Endothelial cell of umbilical vein (primary cell): ENCODE data around the gene PTPN22. TPM values are rescaled to one million over a fixed set of nuclear protein-coding genes. Genes with fewer than 3 reads are reported as not detected.

ENCODE experiments used
- BruUV-seq: library from RNA; stranded (reverse); fragments of 400-500 nt; replicated peaks from 2 replicates; lab custom pipeline; 2021; lab: Mats Ljungman, UMichigan
- CTCF ChIA-PET: fragments of 300-600, 350-600 bp; sonication (Branson Sonifier 250); formaldehyde crosslinking; loops from one replicate; lab custom pipeline; 2021; ENCODE audit warnings: antibody characterized with exemption, inconsistent platforms; lab: Charles Lee
- POLR2A ChIA-PET: fragments of 300-600, 350-600 bp; sonication (Branson Sonifier 250); formaldehyde crosslinking; loops from one replicate; lab custom pipeline; 2021; ENCODE audit warnings: antibody characterized with exemption, inconsistent platforms; lab: Charles Lee
- DNase-seq: peaks from one replicate; pipeline ENCODE4 v3.0.0-alpha.2; 2011; ENCODE audit warnings: low read depth, low spot score
- FAIRE-seq: peaks from 2 replicates; lab custom pipeline; 2011; peaks lifted over from hg19 to GRCh38; lab: Jason Lieb, UNC
- H2AFZ ChIP-seq: 2 replicates; pipeline ENCODE4 v1.6.0; 2012; ENCODE audit warnings: low read depth, low read length, control low read depth, inconsistent platforms
- H3K27ac ChIP-seq: 2 replicates; pipeline ENCODE4 v1.5.1; 2011; ENCODE audit warnings: low read depth, mild to moderate bottlenecking, control low read depth, low read length, moderate library complexity; ENCODE audit not compliant: insufficient read depth
- H3K27me3 ChIP-seq, 2 experiments: 2 replicates each; pipeline versions ENCODE4 v1.6.0 to v1.6.1; 2011; ENCODE audit warnings: low read length in 2 of 2, mixed read lengths in 1 of 2; ENCODE audit not compliant: control insufficient read depth in 2 of 2, insufficient read depth in 2 of 2
- H3K36me3 ChIP-seq, 2 experiments: 2 replicates in 1 of 2; 3 replicates in 1 of 2; pipeline ENCODE4 v1.5.1; 2011; ENCODE audit warnings: low read length in 2 of 2, mild to moderate bottlenecking in 1 of 2, moderate library complexity in 1 of 2; ENCODE audit not compliant: control insufficient read depth in 2 of 2, insufficient read depth in 2 of 2; ENCODE audit errors: extremely low read depth in 1 of 2
- H3K4me1 ChIP-seq: 3 replicates; pipeline ENCODE4 v1.5.1; 2011; ENCODE audit warnings: mild to moderate bottlenecking, low read length; ENCODE audit not compliant: control insufficient read depth, insufficient read depth; ENCODE audit errors: extremely low read depth
- H3K4me2 ChIP-seq: 2 replicates; pipeline ENCODE4 v1.6.1; 2011; ENCODE audit warnings: low read length, control low read depth, mixed read lengths; ENCODE audit not compliant: insufficient read depth
- H3K4me3 ChIP-seq, 3 experiments: fragments of 200-600 bp in 1 of 3; sonication (generic), shearing (Covaris generic) in 1 of 3; replicated peaks in 1 of 3; 2 replicates each; pipeline ENCODE4 v1.5.1; 2011 to 2016; ENCODE audit warnings: control low read depth in 3 of 3, low read length in 3 of 3, mild to moderate bottlenecking in 2 of 3, inconsistent platforms in 1 of 3, low read depth in 1 of 3, moderate library complexity in 1 of 3; ENCODE audit not compliant: insufficient read depth in 1 of 3
- H3K79me2 ChIP-seq: 2 replicates; pipeline ENCODE4 v1.6.0; 2012; ENCODE audit warnings: low read length, inconsistent platforms; ENCODE audit not compliant: control insufficient read depth, insufficient read depth
- H3K9ac ChIP-seq: replicated peaks from 2 replicates; pipeline ENCODE3; 2011; ENCODE audit warnings: low read length, control low read depth; ENCODE audit not compliant: insufficient read depth; ENCODE audit errors: extremely low read depth
- H3K9me1 ChIP-seq: replicated peaks from 3 replicates; pipeline ENCODE4 v1.6.0; 2011; ENCODE audit warnings: mild to moderate bottlenecking, low read length; ENCODE audit not compliant: control insufficient read depth, insufficient read depth; ENCODE audit errors: extremely low read depth
- H3K9me3 ChIP-seq: replicated peaks from 2 replicates; pipeline ENCODE4 v1.5.1; 2012; ENCODE audit warnings: low read length, inconsistent platforms; ENCODE audit not compliant: control insufficient read depth, insufficient read depth
- H4K20me1 ChIP-seq: replicated peaks from 2 replicates; pipeline ENCODE3; 2011; ENCODE audit warnings: mild to moderate bottlenecking, low read length; ENCODE audit not compliant: control insufficient read depth, insufficient read depth; ENCODE audit errors: extremely low read depth
- CTCF ChIP-seq, 2 donors: IDR thresholded peaks; 1 replicate in 1 of 2; 2 replicates in 1 of 2; pipeline ENCODE4 v1.5.1; 2011; ENCODE audit warnings: low read length in 2 of 2, mild to moderate bottlenecking in 2 of 2, moderate library complexity in 2 of 2, control low read depth in 1 of 2, inconsistent platforms in 1 of 2, low read depth in 1 of 2; ENCODE audit not compliant: insufficient read depth in 1 of 2; ENCODE audit errors: extremely low read depth in 1 of 2
- GATA2 ChIP-seq: IDR thresholded peaks from 2 replicates; pipeline ENCODE4 v1.7.0; 2011; ENCODE audit warnings: low read depth, mild to moderate bottlenecking, moderate library complexity, mixed read lengths, low read length; ENCODE audit not compliant: insufficient read length, insufficient read depth
- MAX ChIP-seq: IDR thresholded peaks from 2 replicates; pipeline ENCODE4 v1.6.1; 2011; ENCODE audit not compliant: insufficient read depth, insufficient read length
- MYC ChIP-seq: IDR thresholded peaks from one replicate; pipeline ENCODE4 v1.6.1; 2011; ENCODE audit warnings: mild to moderate bottlenecking, low read depth, low read length
- POLR2A ChIP-seq: IDR thresholded peaks from 2 replicates; pipeline ENCODE4 v1.6.1; 2012; ENCODE audit warnings: low read depth, mild to moderate bottlenecking, control low read depth, low read length
- dilution Hi-C: fragments of 300-500 bp; cut with MboI; formaldehyde crosslinking; loops from one replicate; pipeline ENCODE4 v1.15.0; 2019; ENCODE audit warnings: low sequenced_read_pairs; ENCODE audit not compliant: extremely low pct_ligation_motif_present
- intact Hi-C: fragments of 100-400 bp; cut with micrococcal nuclease; formaldehyde crosslinking; loops from one replicate; pipeline ENCODE4 v1.10.0; 2022
- polyA plus RNA-seq, 4 experiments: library from polyadenylated mRNA; depleted of rRNA in 3 of 4; stranded (reverse) in 3 of 4; unstranded in 1 of 4; fragments of >200 nt; gene quantifications; 2 replicates each; pipeline versions ENCODE4 v1.2.1 to v1.2.3, GENCODE V29; 2011 to 2012; ENCODE audit warnings: missing spikeins in 1 of 4
- total RNA-seq: library from RNA; stranded (reverse); gene quantifications from 2 replicates; pipeline ENCODE4 v1.2.3, GENCODE V29; 2021

PTPN22 gene
- total and polyA plus RNA-seq, 2 donors (not counting 3 experiments of a cell fraction or from before 2014, with no cell fraction given), result not detected

DNA sequence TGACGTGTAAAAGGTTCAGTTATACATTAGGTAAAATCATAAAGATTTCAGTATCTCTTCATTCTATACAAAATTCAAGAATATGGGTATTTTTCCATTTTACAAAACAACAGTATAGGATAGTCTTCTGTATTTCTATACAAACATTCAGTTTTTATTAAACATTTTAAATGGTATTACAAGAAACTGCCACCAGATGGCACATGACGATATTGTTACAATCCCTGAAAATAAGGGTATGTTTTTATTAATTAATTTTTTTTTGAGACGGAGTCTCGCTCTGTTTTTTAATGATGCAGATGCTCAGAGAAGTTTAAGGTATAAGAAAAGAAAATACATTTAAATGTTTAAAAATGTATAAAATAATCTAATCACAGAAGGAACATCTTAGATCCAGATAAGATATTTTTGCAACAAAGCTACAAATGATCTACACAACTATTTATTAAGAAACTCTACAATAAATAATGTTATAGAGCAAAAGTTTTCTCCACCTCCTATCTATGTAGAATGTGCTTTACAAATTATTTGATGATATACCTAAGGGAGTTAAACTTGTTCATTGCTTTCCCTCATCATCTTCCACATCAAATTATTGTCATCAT is 35.7 kb downstream of the PTPN22 start:
- no peaks in the 10 kb centered on the region for H4K20me1 ChIP-seq
- TF ChIP-seq CTCF (IDR thresholded peaks at IDR 0.05; ENCODE audit: extremely low read depth in 1 of 2, insufficient read depth in 1 of 2, low read depth in 1 of 2, low read length in 2 of 2) (peak; percentile 11 to 12), MAX (no peak)
- no peaks in the 10 kb centered on the region for H3K36me3 ChIP-seq
- FAIRE-seq (no peak), DNase-seq (peak; percentile 72)
- ChIA-PET CTCF (interaction anchor here (0.6 to 3.8 kb wide), 24 partner anchors 14 to 447 kb away, joined by 3 to 54 read pairs (median 8); partner anchors contain the start of genes AP4B1, DCLRE1B, HIPK1 and OLFML3), POLR2A (no interaction called here)
- no peaks in the 10 kb centered on the region for H3K9me3 ChIP-seq
- H3K4me3 ChIP-seq, result no peak overlapping the region
- dilution Hi-C loops (no loop called here), intact Hi-C loops (loop anchor here (1.0 to 5.0 kb wide), 5 partner anchors 70 to 447 kb away; partner anchors contain the start of genes DCLRE1B and OLFML3)
- H3K4me1 ChIP-seq, result no peaks in the 10 kb centered on the region
- no peak overlapping the region for H3K27ac ChIP-seq
- H3K27me3 ChIP-seq, result no peaks in the 10 kb centered on the region
- no peak overlapping the region for H3K9ac ChIP-seq
- no peaks in the 10 kb centered on the region for H3K9me1 ChIP-seq
- H3K79me2 ChIP-seq, result no peaks in the 10 kb centered on the region
- no TSS peak for BruUV-seq
- H3K4me2 ChIP-seq, result no peak overlapping the region
- no peak overlapping the region for H2AFZ ChIP-seq

DNA sequence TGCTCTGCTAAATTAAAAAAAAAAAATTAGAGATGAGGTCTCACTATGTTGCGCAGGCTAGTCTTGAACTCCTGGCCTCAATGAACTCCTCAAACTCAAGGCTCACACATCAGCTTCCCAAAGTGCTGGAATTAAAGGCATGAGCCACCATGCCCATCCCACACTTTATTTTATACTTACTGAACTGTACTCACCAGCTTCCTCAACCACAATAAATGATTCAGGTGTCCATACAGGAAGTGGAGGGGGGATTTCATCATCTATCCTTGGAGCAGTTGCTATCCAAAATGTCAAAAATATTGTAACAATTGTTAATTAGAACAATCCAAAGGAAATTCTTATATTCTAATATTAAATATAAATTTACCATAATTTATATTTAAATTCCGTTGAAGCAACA is 36.8 kb downstream of the PTPN22 start:
- H3K36me3 ChIP-seq, result no peaks in the 10 kb centered on the region
- H3K4me1 ChIP-seq, result no peaks in the 10 kb centered on the region
- H4K20me1 ChIP-seq, result no peaks in the 10 kb centered on the region
- intact Hi-C loops (loop anchor here (5.0 kb wide), 4 partner anchors 113 to 448 kb away; partner anchors contain the start of gene OLFML3), dilution Hi-C loops (no loop called here)
- no TSS peak for BruUV-seq
- H3K4me3 ChIP-seq, result no peak overlapping the region
- H3K27ac ChIP-seq, result no peak overlapping the region
- H2AFZ ChIP-seq, result no peak overlapping the region
- ChIA-PET CTCF (interaction anchor here (0.7 to 3.8 kb wide), 14 partner anchors 21 to 448 kb away, joined by 3 to 54 read pairs (median 10); partner anchors contain the start of genes AP4B1, DCLRE1B and HIPK1), POLR2A (no interaction called here)
- H3K9me1 ChIP-seq, result no peaks in the 10 kb centered on the region
- no peaks in the 10 kb centered on the region for H3K27me3 ChIP-seq
- H3K9me3 ChIP-seq, result no peaks in the 10 kb centered on the region
- H3K9ac ChIP-seq, result no peak overlapping the region
- no peaks in the 10 kb centered on the region for H3K79me2 ChIP-seq
- H3K4me2 ChIP-seq, result no peak overlapping the region
- FAIRE-seq, result no peak
- DNase-seq, result no peak
- TF ChIP-seq MYC, result no peak
- no peak for TF ChIP-seq GATA2
- TF ChIP-seq POLR2A, result no peak
